Measurements from ENCODE around the gene CFAP70.
A peak's percentile ranks its signal among the peaks of the same experiment; 100 is the strongest.

Gene CFAP70

GRCh38 chr10:73226663-73227062 lies 132.0 kb downstream of the CFAP70 start:
- H3K27ac ChIP-seq, result no peak overlapping the region
- TF ChIP-seq CTCF (conservative IDR thresholded peaks at IDR 0.05), result no peak

- H3K27ac ChIP-seq, result no peak overlapping the region
- TF ChIP-seq CTCF (conservative IDR thresholded peaks at IDR 0.05), result no peak
These were observed 133.1 kb downstream of the CFAP70 start for GRCh38 chr10:73225518-73225917.

GRCh38 chr10:73220989-73221388 lies 137.7 kb downstream of the CFAP70 start:
- TF ChIP-seq CTCF (conservative IDR thresholded peaks at IDR 0.05), result no peak
- no peak overlapping the region for H3K27ac ChIP-seq

GRCh38 chr10:73219384-73219783 lies 139.3 kb downstream of the CFAP70 start:
- TF ChIP-seq CTCF (conservative IDR thresholded peaks at IDR 0.05), result no peak

GRCh38 chr10:73218431-73219191 lies 140.1 kb downstream of the CFAP70 start:
- no peak overlapping the region for H3K27ac ChIP-seq
- TF ChIP-seq CTCF (conservative IDR thresholded peaks at IDR 0.05), result peak; percentile 70

More at GRCh38 chr10:73219384-73219783, 139.3 kb downstream of the CFAP70 start:
- H3K27ac ChIP-seq, result no peak overlapping the region

- TF ChIP-seq CTCF (conservative IDR thresholded peaks at IDR 0.05), result no peak
- H3K27ac ChIP-seq, result no peak overlapping the region
These were observed 141.0 kb downstream of the CFAP70 start for GRCh38 chr10:73217628-73218027.

- TF ChIP-seq CTCF (conservative IDR thresholded peaks at IDR 0.05), result no peak
- no peak overlapping the region for H3K27ac ChIP-seq
These were observed 142.9 kb downstream of the CFAP70 start for GRCh38 chr10:73215749-73216148.
